Central memory CD8-positive, alpha-beta T cell (primary cell): ENCODE measurements around the gene RBM34.
"Not testable (repeated sequence)": the region's sequence is repeated elsewhere in the genome, so short reads cannot be mapped to it uniquely, and the experiment has no call there.

Experiments used
- ATAC-seq: fragments of 150-1000 bp; cut with Tn5 transposase; replicated peaks from 2 replicates; pipeline ENCODE4 v1.10.0; 2022; ENCODE audit warnings: mild to moderate bottlenecking, moderate FRiP score, moderate number of reproducible peaks; ENCODE audit not compliant: poor library complexity, severe bottlenecking; ENCODE audit errors: extremely low read depth
- DNase-seq, 2 donors: peaks; one replicate each; pipeline ENCODE4 v3.0.0; 2021; ENCODE audit warnings: low spot score in 2 of 2
- H3K27ac Mint-ChIP-seq: one replicate; pipeline ENCODE4 v1.8.0; 2022; ENCODE audit warnings: low read depth, mild to moderate bottlenecking, moderate library complexity, mixed read lengths
- H3K27me3 Mint-ChIP-seq: one replicate; pipeline ENCODE4 v1.8.0; 2022; ENCODE audit warnings: mixed read lengths
- H3K36me3 Mint-ChIP-seq: one replicate; pipeline ENCODE4 v1.8.0; 2022; ENCODE audit warnings: mild to moderate bottlenecking, moderate library complexity, mixed read lengths; ENCODE audit not compliant: insufficient read depth
- H3K4me1 Mint-ChIP-seq: one replicate; pipeline ENCODE4 v1.8.0; 2022; ENCODE audit warnings: mixed read lengths
- H3K4me3 Mint-ChIP-seq: one replicate; pipeline ENCODE4 v1.8.0; 2022; ENCODE audit warnings: mild to moderate bottlenecking, moderate library complexity, mixed read lengths
- H3K9me3 Mint-ChIP-seq: one replicate; pipeline ENCODE4 v1.8.0; 2022; ENCODE audit warnings: mixed read lengths

RBM34 gene

DNA sequence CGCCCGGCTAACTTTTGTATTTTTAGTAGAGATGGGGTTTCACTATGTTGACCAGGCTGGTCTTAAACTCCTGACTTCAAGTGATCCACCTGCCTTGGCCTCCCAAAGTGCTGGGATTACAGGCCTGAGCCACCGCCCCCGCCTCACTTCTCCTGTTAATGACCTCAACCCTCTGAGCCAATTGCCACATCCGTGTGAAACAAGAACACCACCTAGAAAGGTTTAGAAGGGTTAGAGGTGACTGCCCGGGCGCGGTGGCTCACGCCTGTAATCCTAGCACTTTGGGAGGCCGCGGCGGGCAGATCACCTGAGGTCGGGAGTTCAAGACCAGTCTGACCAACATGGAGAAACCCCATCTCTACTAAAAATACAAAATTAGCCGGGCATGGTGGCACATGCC lies 68.6 kb downstream of the RBM34 start:
- DNase-seq, H3K4me3 Mint-ChIP-seq, H3K9me3 Mint-ChIP-seq, H3K36me3 Mint-ChIP-seq, ATAC-seq, H3K27me3 Mint-ChIP-seq, H3K27ac Mint-ChIP-seq: not testable (repeated sequence)
- peaks cover 12% of the 10 kb centered on the region for H3K4me1 Mint-ChIP-seq

GRCh38 chr1:235092045-235092406 lies 69.0 kb downstream of the RBM34 start:
- H3K9me3 Mint-ChIP-seq, H3K36me3 Mint-ChIP-seq, H3K27ac Mint-ChIP-seq, H3K27me3 Mint-ChIP-seq, ATAC-seq, DNase-seq, H3K4me3 Mint-ChIP-seq: not testable (repeated sequence)
- peaks cover 12% of the 10 kb centered on the region for H3K4me1 Mint-ChIP-seq

GRCh38 chr1:235091319-235092044 lies 69.6 kb downstream of the RBM34 start:
- peaks cover 12% of the 10 kb centered on the region for H3K4me1 Mint-ChIP-seq
- not testable (repeated sequence) for ATAC-seq, DNase-seq, H3K4me3 Mint-ChIP-seq, H3K9me3 Mint-ChIP-seq, H3K27me3 Mint-ChIP-seq, H3K36me3 Mint-ChIP-seq, H3K27ac Mint-ChIP-seq

DNA sequence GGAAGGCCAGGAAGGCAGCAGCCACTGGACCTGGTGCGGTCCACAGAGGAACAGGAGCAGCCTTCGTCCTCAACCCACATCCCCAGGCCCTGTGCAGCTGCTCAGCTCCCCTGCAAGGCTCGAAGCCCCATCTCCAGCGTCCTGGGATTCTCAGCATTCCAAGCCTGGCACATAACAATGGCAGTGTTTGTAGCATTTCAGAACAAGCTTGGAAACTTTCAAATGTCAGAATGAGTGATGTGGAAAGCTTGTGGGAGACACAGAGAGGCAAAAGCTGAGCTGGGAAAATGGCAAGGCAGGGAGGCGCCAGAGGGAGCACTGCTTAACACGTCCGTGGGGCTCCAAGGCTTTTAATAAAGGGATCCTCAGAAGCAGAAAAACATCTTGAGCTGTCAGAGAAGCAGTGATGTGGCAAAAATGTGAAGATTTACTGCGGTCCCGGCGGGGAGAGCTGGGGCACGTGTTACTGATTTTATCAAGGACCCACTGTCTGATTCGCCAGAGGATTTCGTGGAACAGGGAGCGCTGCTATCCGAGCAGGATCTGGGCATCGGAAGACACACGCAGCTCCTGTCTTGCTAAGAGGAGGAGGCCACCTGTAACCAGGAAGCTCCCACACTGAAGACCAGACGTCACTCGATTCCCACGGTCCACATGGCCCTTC lies 70.5 kb downstream of the RBM34 start:
- H3K36me3 Mint-ChIP-seq, result peaks cover 3% of the 10 kb centered on the region
- H3K27ac Mint-ChIP-seq, result no peak overlapping the region
- H3K9me3 Mint-ChIP-seq, result no peaks in the 10 kb centered on the region
- peaks cover 12% of the 10 kb centered on the region for H3K4me1 Mint-ChIP-seq
- no peak overlapping the region for H3K4me3 Mint-ChIP-seq
- DNase-seq (no peak), ATAC-seq (no peak)
- no peaks in the 10 kb centered on the region for H3K27me3 Mint-ChIP-seq

GRCh38 chr1:235088907-235089306 lies 72.1 kb downstream of the RBM34 start:
- ATAC-seq, result no peak
- no peak overlapping the region for H3K4me3 Mint-ChIP-seq
- no peaks in the 10 kb centered on the region for H3K27me3 Mint-ChIP-seq
- DNase-seq, result no peak
- H3K9me3 Mint-ChIP-seq, result no peaks in the 10 kb centered on the region
- no peak overlapping the region for H3K27ac Mint-ChIP-seq
- H3K4me1 Mint-ChIP-seq, result peaks cover 11% of the 10 kb centered on the region
- H3K36me3 Mint-ChIP-seq, result peaks cover 3% of the 10 kb centered on the region

- no peak overlapping the region for H3K27ac Mint-ChIP-seq
- no peak overlapping the region for H3K4me3 Mint-ChIP-seq
- ATAC-seq, result no peak
- no peaks in the 10 kb centered on the region for H3K9me3 Mint-ChIP-seq
- H3K4me1 Mint-ChIP-seq, result peaks cover 11% of the 10 kb centered on the region
- H3K27me3 Mint-ChIP-seq, result no peaks in the 10 kb centered on the region
- H3K36me3 Mint-ChIP-seq, result peaks cover 3% of the 10 kb centered on the region
- no peak for DNase-seq
Measured at GRCh38 chr1:235088430-235088829, 72.6 kb downstream of the RBM34 start.

DNA sequence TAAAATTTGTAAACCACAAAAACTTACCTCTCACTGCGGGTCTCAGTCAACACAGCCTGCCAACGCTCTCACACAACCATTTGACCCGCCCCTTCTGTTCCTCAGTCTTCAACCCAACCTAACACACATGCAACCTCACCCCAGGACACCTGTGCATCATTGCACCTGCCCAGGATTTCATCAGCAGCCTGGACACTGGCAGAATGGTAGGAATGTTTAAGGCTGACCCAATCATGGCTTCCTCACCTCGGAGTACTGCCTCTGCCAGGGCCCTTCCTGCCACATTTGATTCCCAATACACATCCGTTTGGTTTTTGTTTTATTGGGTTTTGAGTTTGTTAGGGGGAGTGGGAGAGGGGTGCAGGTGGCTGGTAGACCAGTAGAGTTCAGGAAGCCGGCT lies 73.1 kb downstream of the RBM34 start:
- Mint-ChIP-seq H3K4me3 (no peak overlapping the region), H3K27ac (no peak overlapping the region), H3K27me3 (no peaks in the 10 kb centered on the region), H3K36me3 (peaks cover 5% of the 10 kb centered on the region), H3K4me1 (peaks cover 15% of the 10 kb centered on the region), H3K9me3 (no peaks in the 10 kb centered on the region)
- ATAC-seq, result no peak
- no peak for DNase-seq

DNA sequence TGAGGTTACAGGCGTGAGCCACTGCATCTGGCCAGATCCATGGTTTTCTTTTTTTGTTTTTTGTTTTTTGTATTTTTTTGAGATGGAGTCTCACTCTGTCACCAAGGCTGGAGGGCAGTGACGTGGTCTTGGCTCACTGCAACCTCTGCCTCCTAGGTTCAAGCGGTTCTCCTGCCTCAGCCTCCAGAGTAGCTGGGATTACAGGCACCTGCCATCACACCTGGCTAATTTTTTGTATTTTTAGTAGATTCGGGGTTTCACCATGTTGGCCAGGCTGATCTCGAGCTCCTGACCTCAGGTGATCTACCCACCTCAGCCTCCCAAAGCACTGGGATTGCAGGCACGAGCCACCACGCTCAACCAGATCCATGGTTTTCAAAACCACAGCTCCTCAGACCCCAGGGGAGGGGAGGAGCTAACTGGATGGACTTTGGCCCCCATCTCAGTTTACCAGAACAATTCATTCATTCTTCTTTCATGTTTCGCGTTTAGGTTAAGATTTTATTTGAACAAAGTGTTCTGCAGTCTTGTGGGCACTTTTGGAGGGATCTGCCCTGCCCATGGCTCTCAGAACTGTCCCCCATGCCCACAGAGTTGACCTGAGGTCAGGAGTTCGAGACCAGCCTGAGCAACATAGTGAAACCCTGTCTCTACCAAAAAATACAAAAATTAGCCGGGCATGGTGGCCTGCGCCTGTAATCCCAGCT lies 75.5 kb downstream of the RBM34 start:
- not testable (repeated sequence) for ATAC-seq, H3K27ac Mint-ChIP-seq, H3K36me3 Mint-ChIP-seq

More for the DNA sequence above, 75.5 kb downstream of the RBM34 start:
- DNase-seq, H3K27me3 Mint-ChIP-seq, H3K9me3 Mint-ChIP-seq, H3K4me3 Mint-ChIP-seq: not testable (repeated sequence)
- peaks cover 15% of the 10 kb centered on the region for H3K4me1 Mint-ChIP-seq
